ENCODE measurements around the gene CELSR2.
A peak's percentile ranks its signal among the peaks of the same experiment; 100 is the strongest.
"Not testable (repeated sequence)": the region's sequence is repeated elsewhere in the genome, so short reads cannot be mapped to it uniquely, and the experiment has no call there.

Gene CELSR2, protein sequence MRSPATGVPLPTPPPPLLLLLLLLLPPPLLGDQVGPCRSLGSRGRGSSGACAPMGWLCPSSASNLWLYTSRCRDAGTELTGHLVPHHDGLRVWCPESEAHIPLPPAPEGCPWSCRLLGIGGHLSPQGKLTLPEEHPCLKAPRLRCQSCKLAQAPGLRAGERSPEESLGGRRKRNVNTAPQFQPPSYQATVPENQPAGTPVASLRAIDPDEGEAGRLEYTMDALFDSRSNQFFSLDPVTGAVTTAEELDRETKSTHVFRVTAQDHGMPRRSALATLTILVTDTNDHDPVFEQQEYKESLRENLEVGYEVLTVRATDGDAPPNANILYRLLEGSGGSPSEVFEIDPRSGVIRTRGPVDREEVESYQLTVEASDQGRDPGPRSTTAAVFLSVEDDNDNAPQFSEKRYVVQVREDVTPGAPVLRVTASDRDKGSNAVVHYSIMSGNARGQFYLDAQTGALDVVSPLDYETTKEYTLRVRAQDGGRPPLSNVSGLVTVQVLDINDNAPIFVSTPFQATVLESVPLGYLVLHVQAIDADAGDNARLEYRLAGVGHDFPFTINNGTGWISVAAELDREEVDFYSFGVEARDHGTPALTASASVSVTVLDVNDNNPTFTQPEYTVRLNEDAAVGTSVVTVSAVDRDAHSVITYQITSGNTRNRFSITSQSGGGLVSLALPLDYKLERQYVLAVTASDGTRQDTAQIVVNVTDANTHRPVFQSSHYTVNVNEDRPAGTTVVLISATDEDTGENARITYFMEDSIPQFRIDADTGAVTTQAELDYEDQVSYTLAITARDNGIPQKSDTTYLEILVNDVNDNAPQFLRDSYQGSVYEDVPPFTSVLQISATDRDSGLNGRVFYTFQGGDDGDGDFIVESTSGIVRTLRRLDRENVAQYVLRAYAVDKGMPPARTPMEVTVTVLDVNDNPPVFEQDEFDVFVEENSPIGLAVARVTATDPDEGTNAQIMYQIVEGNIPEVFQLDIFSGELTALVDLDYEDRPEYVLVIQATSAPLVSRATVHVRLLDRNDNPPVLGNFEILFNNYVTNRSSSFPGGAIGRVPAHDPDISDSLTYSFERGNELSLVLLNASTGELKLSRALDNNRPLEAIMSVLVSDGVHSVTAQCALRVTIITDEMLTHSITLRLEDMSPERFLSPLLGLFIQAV (N-terminal part only)

DNA sequence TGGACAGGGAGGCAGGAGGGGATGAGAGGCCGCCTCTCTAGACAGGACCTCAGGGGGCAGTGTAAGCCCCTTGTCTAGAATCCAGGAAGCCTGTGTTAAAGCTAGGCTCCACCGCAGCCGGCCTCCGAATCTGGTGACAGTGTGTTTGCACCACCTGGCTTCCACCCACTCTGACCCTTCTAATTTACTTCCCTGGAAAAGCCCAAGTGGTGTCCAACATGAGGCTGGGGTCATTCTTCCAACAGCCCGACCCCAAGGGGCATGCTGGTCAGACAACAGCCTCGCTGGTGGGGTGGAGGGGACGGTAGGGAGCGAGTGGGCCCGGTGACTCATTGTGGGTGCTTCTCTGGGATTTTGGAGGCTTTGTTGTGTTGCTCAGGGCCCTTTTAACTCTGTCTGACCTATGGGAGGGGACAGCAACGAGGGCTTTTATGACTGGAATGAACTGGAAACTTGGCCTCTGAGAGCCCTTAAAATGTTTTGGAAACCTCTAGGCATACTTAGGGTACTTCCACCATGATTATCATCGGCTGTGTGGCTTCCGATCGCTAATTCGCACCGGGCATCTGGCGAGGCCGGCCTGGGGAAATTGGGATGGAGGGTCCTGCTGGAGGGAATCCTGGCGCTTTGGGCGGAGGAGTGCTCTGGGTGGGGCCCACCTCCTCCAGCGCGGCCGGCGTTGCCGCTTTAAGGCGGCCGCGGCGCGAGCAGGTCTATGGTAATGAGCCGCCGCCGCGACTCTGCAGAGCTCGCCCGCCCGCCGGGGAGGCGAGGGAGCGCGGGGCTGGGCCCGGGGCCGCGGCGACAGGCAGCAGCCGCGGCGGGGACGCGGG is at the start of gene CELSR2:
Gene CELSR2, plus strand, starts transcription at position 743 of the 833 bp plus-strand sequence. CDS start 541 bp downstream, outside the sequence.
- DNase-seq: no peak

DNA sequence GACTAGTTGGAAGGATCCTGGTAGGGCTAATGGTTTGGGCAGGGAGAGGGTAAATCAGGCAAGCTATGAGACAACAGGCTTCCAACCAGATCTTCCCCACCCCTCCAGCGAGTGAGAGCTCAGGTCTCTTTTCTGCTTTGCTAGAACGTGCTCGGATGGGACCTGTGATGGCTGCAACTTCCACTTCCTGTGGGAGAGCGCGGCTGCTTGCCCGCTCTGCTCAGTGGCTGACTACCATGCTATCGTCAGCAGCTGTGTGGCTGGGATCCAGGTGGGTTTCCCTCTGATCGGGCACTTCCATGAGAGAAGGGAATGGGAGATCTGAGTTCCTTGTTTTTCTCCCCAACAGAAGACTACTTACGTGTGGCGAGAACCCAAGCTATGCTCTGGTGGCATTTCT is 49.6 kb upstream of the CELSR2 start:
- peak; percentile 24 for DNase-seq

DNA sequence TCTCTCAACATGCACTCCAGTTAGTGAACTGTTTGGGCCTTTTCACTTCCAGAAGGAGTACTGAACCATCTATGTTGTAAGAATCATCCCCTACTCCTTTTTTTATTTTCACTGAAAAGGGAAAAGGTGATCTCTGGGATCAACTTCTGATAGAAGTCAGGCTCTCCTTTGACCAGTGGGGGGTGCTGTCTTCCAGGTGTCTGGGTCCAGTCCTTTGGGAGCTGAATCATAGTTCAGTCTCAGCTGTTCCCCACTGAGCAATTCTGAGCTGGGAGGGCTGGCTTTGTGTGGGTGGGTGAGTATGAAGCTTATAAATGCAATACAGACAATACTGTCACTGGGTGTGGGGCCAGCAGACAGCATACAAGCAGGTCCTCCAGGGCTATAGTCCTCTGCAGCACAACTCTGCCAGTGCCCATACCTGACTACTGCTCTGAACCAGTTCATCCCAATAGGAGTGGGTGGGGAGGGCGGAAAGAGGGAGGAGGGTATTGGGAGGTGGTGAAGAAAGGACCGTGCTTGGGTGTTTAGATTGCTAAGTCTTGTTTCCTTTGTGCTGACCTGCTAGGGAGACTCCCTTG is 48.1 kb upstream of the CELSR2 start:
- DNase-seq: no peak

DNA sequence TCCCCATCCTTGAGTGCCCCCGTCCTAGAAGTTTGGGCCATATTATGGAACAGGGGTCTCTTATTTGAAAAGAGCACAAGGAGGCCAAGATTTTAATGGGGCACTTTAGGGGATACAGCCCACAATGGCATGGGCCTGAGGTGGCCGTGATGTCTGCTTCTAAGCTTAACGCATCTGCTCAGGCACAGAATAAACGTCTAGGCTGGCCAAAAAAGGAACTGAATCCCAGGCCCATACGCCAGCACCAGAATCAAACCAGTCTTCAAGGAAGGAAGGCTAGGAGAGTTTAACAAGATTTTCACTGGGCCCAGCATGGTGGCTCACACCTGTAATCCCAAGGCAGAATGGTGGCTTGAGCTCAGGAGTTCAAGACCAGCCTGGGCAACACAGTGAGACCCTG is 44.9 kb upstream of the CELSR2 start:
- no peak for DNase-seq

DNA sequence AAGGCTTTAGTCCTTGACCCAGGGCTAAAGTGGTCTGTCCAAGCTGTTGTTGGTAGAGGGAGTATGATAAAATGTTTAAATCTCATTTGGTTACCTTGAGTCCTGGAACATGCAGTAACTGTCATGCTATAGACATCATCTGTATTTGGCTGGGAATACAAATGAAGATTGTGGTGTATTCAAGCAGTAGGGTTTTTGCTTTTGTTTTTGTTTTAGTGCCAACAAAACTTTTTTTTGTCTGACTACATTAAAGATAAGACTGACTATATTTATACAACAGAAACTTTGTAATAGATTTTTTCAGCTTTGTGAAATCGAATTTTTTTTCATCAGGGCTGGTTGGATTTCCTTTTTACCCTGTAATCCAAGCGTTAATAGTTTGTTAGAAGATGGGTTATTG is 43.0 kb upstream of the CELSR2 start:
- DNase-seq: no peak

DNA sequence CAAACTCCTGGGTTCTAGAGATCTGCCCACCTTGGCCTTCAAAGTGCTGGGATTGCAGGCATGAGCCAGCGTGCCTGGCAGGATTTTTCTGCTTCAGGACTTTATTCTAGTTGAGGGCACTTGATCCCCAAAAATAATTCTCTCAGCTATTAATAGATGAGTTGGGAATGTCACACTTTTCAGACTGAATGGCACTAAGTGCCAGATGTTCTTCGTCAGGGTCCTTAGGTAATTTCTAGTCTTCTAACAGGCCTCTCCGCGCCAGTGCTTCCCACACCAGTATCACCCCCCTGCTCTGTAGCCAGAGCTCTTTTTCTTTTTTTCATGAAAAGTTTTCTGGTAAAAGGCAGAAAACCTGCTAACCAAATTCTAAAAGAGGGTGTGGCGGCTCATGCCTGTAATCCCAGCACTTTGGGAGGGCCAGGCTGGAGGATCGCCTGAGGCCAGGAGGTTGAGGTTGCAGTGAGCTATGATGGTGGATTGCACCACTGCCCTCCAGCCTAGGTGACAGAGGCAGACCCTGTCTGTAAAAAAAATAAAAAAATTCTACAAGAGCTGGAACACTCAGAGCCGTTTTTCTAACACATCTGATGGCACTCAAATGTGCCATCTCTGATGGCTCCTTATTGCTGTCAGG is 41.8 kb upstream of the CELSR2 start:
- DNase-seq: no peak

DNA sequence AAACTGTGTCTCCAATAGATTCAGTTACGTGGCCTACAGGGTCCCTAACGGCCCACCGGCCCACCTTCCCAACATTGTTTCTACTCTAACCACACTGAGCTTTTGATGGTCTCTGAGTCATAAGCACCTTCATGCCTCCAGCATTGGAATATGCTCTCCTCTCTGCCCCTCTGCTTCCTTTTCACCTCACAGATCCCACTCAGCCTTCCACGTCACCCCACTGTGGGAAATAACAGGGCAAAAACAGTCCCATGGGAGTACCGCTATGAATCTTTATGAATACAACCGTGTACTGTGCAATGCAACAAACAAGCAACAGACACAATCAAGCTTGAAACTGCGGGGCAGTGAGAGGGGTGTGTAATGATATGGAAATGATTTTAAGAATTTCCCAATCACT is 40.9 kb upstream of the CELSR2 start:
- no peak for DNase-seq

DNA sequence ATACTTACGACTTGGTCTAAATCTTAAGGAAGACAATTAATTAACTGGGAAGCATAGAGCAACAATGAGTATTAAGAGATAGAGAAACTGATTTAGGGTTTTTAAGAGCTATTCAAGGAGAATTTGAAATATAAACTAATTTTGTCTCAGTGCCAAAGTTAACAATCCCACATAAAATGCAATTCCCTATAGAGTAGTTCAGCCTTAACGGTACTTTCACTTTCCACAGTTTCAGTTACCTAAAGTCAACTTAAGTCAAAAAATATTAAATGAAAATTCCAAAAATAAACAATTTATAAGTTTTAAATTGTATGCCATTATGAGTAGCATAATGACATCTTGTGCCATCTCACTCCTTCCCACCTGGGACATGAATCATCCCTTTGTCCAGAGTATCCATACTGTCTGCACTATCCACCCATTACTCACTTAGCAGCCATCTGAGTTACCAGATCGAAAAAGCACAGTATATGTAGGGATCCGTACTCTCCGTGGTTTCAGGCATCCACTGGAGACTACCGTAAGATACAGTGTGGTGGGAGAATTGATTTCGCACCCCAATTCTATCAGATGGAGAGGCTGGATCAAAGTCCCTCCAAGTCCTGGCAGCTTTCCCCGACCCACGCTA is 40.4 kb upstream of the CELSR2 start:
- no peak for DNase-seq

DNA sequence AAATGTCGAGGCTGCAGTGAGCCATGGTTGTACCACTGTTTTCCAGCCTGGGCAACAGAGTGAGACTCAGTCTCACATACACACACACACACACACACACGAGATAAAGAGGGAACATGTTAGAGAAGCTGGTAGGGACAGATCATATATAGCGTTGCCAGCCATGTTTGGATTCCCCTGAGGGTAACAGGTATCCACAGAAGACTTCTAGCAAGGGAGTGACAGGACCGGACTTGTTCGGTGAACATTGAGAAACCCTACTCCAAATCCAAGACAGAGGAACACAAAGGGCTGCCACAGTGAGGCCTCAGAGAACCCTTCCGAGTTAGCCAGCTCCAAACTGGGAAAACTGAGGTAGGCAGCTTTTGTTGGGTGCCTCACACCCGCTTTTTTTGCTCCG is 39.3 kb upstream of the CELSR2 start:
- no peak for DNase-seq

DNA sequence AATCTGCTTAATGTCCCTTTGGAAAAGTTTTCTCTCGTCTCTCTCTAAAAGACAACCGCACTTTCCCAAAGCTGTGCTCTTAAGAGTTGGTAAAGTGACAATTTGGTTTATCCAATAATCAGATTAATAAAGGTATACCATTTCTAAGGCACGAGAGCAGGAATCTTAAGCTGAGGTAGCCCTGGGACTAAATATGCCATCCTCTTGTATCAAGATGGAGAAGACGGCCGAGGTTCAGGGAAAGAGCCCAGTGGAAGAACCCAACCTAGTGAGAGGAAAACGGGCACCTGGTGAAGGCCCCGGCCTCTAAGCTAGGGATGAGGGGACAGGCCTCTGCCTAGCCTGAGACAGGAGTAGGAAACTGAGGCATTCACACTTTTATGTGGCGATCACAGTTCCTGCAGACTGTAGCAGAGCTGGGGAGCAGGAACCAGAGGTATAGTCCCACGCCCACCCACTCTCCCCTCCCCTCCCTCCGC is 36.0 kb upstream of the CELSR2 start:
- no peak for DNase-seq

DNA sequence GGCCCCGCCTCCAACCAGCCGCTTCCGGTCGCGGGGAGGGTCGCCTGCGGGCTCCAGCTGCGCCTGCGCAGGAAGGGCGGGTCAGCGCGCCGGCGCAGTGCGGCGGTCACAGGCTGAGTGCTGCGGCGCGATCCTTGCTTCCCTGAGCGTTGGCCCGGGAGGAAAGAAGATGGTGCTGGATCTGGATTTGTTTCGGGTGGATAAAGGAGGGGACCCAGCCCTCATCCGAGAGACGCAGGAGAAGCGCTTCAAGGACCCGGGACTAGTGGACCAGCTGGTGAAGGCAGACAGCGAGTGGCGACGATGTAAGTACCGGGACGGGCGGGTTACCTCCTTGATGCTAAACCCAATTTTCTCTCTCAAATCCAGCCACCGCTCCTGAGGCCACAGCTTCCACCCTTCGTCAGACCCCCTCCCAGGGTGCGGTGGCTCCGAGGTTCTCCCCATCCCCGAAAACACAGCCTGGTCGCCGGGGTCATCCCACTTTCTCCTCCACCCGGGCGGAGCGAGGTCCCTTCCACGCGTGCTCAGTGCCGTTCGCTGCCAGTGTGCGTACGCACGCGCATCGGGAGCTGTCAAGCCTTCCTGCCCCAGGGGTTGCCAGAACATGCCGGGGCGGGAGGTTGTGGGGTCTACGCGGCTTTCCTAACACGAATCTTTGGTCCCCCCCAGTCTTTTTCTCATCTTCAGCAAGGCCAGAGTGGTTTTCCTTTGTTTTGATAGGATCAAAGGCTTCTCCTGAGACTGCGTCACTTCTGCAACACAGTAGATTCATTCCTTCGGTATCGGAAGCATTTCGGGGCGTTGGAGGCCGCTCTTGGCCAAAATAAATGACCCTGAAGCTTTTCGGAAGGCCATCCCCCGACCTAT is 35.3 kb upstream of the CELSR2 start, which contains the start of gene SARS1:
Gene SARS1, plus strand, starts transcription at position 95 of the 870 bp plus-strand sequence. Its CDS starts 75 bp downstream, at position 170.
- peak; percentile 60 for DNase-seq

DNA sequence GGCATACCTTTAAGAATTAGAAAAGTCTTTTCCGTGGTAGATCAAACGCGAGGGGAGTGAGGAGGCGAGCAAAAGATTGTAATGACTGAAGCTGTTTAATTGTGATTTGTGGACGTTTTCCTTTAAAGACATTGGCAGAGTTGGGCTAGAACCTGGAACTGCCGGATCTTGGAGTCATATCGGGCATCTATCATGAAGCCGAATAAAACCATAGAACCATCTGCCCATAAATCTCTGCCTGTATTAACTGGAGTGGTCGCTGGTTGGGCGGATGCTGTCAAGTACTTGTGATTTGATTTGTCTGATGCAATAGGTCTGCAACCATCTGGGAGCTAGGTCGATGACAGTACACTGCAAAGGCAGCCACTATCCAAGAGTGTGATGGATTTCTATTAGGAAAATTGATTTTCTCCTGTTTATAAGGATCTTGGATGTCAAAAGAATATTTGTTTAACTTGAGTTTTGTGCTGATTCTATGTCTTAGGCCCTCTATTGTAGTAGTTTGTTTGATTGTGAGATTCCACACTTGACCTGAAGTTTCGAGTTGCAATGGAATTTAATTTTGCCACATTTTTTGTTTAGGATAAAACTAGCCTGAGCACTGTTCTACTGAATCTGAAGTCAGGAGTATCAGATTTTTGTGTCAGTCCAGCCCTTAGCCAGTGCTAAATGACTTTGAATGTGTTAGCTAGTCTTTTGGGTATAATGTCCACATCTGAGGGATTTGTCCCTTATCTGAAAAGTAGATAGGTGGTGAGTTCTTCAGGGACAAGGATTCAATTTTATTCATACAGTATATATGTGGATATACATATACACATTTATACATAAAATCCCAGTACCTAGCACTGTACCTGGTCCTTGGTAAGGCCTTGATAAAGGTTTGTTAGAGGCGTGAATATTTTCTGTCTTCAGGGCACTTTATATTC is 34.4 kb upstream of the CELSR2 start:
- no peak for DNase-seq

DNA sequence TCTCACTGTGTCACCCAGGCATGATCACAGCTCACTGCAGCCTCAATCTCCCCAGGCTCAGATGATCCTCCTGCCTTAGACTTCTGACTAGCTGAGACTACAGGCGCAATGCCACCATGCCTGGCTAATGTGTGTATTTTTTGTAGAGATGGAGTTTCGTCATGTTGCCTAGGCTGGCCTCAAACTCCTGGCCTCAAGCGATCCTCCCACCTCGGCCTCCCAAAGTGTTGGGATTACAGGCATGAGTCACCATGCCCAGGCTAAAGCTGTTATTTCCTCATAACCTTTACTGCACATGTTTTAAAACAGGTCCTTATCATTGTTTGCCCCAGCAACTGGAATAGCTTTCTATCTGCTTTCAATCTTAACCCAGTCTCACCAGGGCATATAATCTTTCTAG is 32.7 kb upstream of the CELSR2 start:
- DNase-seq: no peak

DNA sequence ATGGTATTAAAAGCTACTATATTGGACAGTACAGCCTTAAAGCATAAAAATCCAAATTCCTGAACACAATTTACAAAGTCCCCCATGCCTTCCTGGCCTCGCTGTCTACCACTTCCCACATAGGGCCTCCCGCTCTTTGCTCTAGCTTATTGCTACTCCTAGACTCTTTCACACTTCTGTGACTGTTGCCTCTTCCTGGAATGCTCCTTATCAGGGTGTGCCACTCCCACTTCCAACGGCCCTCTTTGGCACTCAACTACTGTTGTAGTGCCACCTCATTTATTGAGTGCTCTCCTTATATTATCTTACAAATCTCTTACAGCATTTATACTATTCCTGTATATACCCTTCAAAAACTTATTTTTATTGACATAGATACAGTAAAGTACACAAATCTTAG is 30.8 kb upstream of the CELSR2 start:
- no peak for DNase-seq

DNA sequence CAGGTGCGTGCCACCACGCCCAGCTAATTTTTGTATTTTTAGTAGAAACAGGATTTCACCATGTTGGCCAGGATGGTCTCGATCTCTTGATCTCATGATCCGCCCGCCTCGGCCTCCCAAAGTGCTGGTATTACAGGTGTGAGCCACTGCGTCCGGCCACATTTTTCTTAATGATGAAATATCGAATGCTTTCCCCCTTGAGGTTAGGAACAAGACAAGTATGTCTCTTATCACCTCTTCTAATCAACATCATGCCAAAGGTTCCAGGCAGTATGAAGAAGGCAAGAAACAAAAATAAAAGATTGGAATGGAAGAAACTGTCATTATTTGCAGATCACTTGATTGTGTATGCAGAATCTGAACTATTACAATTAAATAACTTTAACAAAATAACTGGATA is 28.1 kb upstream of the CELSR2 start:
- DNase-seq: not testable (repeated sequence)

DNA sequence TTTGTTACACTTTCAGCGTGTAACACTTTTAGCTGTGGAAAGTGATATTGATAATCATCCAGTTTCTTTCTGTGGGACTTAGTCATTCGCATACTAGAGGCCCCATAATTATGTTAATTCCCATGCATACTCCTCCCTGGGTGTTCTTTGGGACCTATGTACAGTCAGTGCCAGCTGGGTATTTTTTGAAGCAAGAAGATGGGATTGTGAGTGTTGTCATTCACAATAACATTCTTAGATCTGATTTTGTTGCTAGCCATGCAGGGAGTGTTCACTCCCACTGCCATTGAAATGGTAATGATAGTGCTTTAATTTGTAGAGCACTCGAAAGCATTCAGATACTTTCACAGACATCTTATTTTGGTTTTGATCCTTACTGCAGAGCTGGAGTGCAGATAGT is 24.0 kb upstream of the CELSR2 start:
- DNase-seq: no peak

DNA sequence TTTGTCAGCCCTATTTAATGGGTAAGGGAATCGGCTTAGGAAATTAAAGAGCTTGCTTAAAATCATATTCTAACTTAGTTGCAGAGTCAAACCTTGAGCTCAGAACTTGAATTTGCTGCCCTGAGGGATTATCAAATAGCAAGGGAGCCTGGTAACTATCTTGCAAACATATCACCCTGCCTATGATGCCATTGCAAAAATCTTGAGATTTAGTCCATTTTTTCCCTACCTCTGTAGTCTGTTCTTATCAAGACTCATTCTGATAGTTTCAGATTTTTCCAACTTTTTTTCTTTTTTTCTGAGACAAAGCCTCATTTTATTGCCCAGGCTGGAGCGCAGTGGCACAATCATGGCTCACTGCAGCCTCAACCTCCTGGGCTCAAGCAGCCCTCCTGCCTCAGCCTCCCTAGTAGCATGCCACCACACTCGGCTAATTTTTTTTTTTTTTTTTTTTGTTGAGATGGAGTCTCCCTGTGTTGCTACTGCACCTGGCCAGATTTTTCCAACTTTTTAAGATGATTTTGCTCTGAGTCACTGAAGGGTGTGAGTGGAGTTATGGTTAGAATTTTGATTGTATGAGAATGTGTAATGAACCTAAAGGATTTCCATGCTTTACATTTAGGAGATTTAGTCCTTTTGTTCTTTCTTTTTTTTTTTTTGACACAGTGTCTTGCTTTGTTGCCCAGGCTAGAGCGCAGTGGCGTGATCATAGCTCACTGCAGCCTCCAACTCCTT is 23.5 kb upstream of the CELSR2 start:
- DNase-seq: no peak

DNA sequence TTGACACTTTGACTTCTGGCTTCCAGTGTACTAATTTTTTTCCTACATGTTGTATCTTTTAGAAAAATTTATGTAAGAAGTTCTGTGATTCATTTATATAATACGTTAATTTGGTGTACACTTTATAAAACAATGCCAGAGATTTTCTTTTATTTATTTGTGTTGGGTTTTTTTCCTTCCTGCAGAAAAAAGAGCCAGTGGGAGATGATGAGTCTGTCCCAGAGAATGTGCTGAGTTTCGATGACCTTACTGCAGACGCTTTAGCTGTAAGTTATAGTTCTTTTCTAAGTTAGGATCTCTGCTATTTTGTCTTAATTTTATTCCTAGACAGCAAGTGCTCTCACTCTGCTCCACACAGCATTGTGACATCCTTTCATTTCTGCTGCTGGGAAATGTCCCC is 21.2 kb upstream of the CELSR2 start:
- DNase-seq: no peak

Data from GF-D8 (cell line).